GM10266 (cell line): Measurements from ENCODE around the gene G6PC3.
"Not testable (repeated sequence)": the region's sequence is repeated elsewhere in the genome, so short reads cannot be mapped to it uniquely, and the experiment has no call there.

Source experiments
- DNase-seq: peaks from one replicate; pipeline ENCODE4 v3.0.0; 2012; ENCODE audit errors: extremely low spot score
- CTCF ChIP-seq: IDR thresholded peaks from 2 replicates; pipeline ENCODE4 v1.5.1; 2012; ENCODE audit warnings: mild to moderate bottlenecking, low read depth; ENCODE audit not compliant: control insufficient read depth, insufficient read depth; ENCODE audit errors: missing control alignments

Gene G6PC3

GRCh38 chr17:44094701-44095387, 24.3 kb downstream of the G6PC3 start:
- TF ChIP-seq CTCF = no peak
- DNase-seq = no peak

- no peak for DNase-seq
- TF ChIP-seq CTCF = no peak
These were observed 24.8 kb downstream of the G6PC3 start for GRCh38 chr17:44095388-44095646.

- TF ChIP-seq CTCF = no peak
- DNase-seq = peak; percentile 66
These were observed 25.3 kb downstream of the G6PC3 start for GRCh38 chr17:44095647-44096496.

GRCh38 chr17:44097110-44097958, 26.8 kb downstream of the G6PC3 start:
- no peak for TF ChIP-seq CTCF
- no peak for DNase-seq

- not testable (repeated sequence) for DNase-seq
These were observed 31.3 kb downstream of the G6PC3 start for GRCh38 chr17:44101858-44102257.

- TF ChIP-seq CTCF = no peak
- no peak for DNase-seq
These were observed 32.5 kb downstream of the G6PC3 start for GRCh38 chr17:44102849-44103622.

GRCh38 chr17:44105483-44105882, 34.9 kb downstream of the G6PC3 start:
- no peak for DNase-seq
- TF ChIP-seq CTCF = no peak
